ENCODE results near the gene CAPS. TPM values are rescaled to one million over a fixed set of nuclear protein-coding genes. Genes with fewer than 3 reads are reported as not detected.

CAPS gene
- total RNA-seq, 1 experiment from 2014 or later = 32.0 TPM

GRCh38 chr19:5941673-5942072 is 27.6 kb downstream of the CAPS start:
- no peak overlapping the region for H3K4me2 ChIP-seq
- no peaks in the 10 kb centered on the region for H3K27me3 ChIP-seq (ENCODE audit: insufficient read depth, low read depth)
- H3K36me3 ChIP-seq (ENCODE audit: low read depth) = no peaks in the 10 kb centered on the region
- no peak overlapping the region for H3K4me3 ChIP-seq
- H3K27ac ChIP-seq = no peak overlapping the region
- ChIA-PET POLR2A (ENCODE audit: unreplicated experiment) (no interaction called here), CTCF (no interaction called here)
- intact Hi-C loops (cut with micrococcal nuclease; ENCODE audit: unreplicated experiment) = no loop called here
- no peaks in the 10 kb centered on the region for H3K79me2 ChIP-seq (ENCODE audit: low read depth)
- no peaks in the 10 kb centered on the region for H3K9me3 ChIP-seq (ENCODE audit: insufficient read depth, low read depth)
- no peaks in the 10 kb centered on the region for H3F3A ChIP-seq (ENCODE audit: insufficient read depth, low read depth)
- no peaks in the 10 kb centered on the region for H3K9me2 ChIP-seq (ENCODE audit: insufficient read depth)
- DNase-seq = no peak
- H2AFZ ChIP-seq = no peak overlapping the region
- no peaks in the 10 kb centered on the region for H3K4me1 ChIP-seq (replicated peaks; ENCODE audit: insufficient read depth)
- TF ChIP-seq CTCF (conservative IDR thresholded peaks at IDR 0.05) (no peak), EZH2 (IDR thresholded peaks at IDR 0.05; ENCODE audit: low read depth) (no peak)
- no TSS peak for BruUV-seq (replicated peaks)
- no peaks in the 10 kb centered on the region; the same call in 1 of the 2 replicates for H4K20me1 ChIP-seq (ENCODE audit: insufficient read depth)

- H3K27ac ChIP-seq = no peak overlapping the region
- TF ChIP-seq EZH2 (IDR thresholded peaks at IDR 0.05; ENCODE audit: low read depth) (no peak), CTCF (conservative IDR thresholded peaks at IDR 0.05) (no peak)
- no TSS peak for BruUV-seq (replicated peaks)
These were observed 29.0 kb downstream of the CAPS start for GRCh38 chr19:5943045-5943444.

GRCh38 chr19:5943623-5944022 is 29.6 kb downstream of the CAPS start:
- Histone ChIP-seq H3K9me2 (ENCODE audit: insufficient read depth) (no peaks in the 10 kb centered on the region), H3K4me2 (no peak overlapping the region), H3K27ac (no peak overlapping the region), H3K4me3 (no peak overlapping the region), H3K9me3 (ENCODE audit: insufficient read depth, low read depth) (no peaks in the 10 kb centered on the region), H3K4me1 (replicated peaks; ENCODE audit: insufficient read depth) (no peaks in the 10 kb centered on the region), H3F3A (ENCODE audit: insufficient read depth, low read depth) (no peaks in the 10 kb centered on the region), H4K20me1 (ENCODE audit: insufficient read depth) (no peaks in the 10 kb centered on the region; the same call in 1 of the 2 replicates), H3K79me2 (ENCODE audit: low read depth) (no peaks in the 10 kb centered on the region), H3K27me3 (ENCODE audit: insufficient read depth, low read depth) (no peaks in the 10 kb centered on the region), H3K36me3 (ENCODE audit: low read depth) (no peaks in the 10 kb centered on the region), H2AFZ (no peak overlapping the region)
- ChIA-PET POLR2A (ENCODE audit: unreplicated experiment) (no interaction called here), CTCF (no interaction called here)
- intact Hi-C loops (cut with micrococcal nuclease; ENCODE audit: unreplicated experiment) = no loop called here
- TF ChIP-seq EZH2 (IDR thresholded peaks at IDR 0.05; ENCODE audit: low read depth) (no peak), CTCF (conservative IDR thresholded peaks at IDR 0.05) (no peak)
- DNase-seq = no peak
- no TSS peak for BruUV-seq (replicated peaks)

More at GRCh38 chr19:5943045-5943444, 29.0 kb downstream of the CAPS start:
- no peak for DNase-seq
- intact Hi-C loops (cut with micrococcal nuclease; ENCODE audit: unreplicated experiment) = no loop called here
- H4K20me1 ChIP-seq (ENCODE audit: insufficient read depth) = no peaks in the 10 kb centered on the region; the same call in none of the 2 replicates
- no peak overlapping the region for H2AFZ ChIP-seq
- H3K36me3 ChIP-seq (ENCODE audit: low read depth) = no peaks in the 10 kb centered on the region
- H3K79me2 ChIP-seq (ENCODE audit: low read depth) = no peaks in the 10 kb centered on the region
- ChIA-PET POLR2A (ENCODE audit: unreplicated experiment) (no interaction called here), CTCF (no interaction called here)
- H3K4me1 ChIP-seq (replicated peaks; ENCODE audit: insufficient read depth) = no peaks in the 10 kb centered on the region
- no peaks in the 10 kb centered on the region for H3F3A ChIP-seq (ENCODE audit: insufficient read depth, low read depth)
- no peak overlapping the region for H3K4me3 ChIP-seq
- no peaks in the 10 kb centered on the region for H3K9me3 ChIP-seq (ENCODE audit: insufficient read depth, low read depth)
- H3K9me2 ChIP-seq (ENCODE audit: insufficient read depth) = no peaks in the 10 kb centered on the region
- no peaks in the 10 kb centered on the region for H3K27me3 ChIP-seq (ENCODE audit: insufficient read depth, low read depth)
- H3K4me2 ChIP-seq = no peak overlapping the region
